IMR-90 (cell line): Measurements from ENCODE around the gene MIR17HG. TPM values are rescaled to one million over a fixed set of nuclear protein-coding genes. Genes with fewer than 3 reads are reported as not detected.

ENCODE experiments used
- ATAC-seq: fragments of 200-7000 bp; cut with Tn5 transposase; 2 replicates; pipeline ENCODE4 v1.9.1; 2020; ENCODE audit warnings: low read depth, mild to moderate bottlenecking, moderate library complexity
- BruUV-seq: library from RNA; stranded (reverse); fragments of 400-500 nt; replicated peaks from 2 replicates; lab custom pipeline; 2021; lab: Mats Ljungman, UMichigan
- CTCF ChIA-PET: fragments of 300-600 bp; formaldehyde crosslinking; extraction: SDS; loops from one replicate; lab custom pipeline; 2021; ENCODE audit warnings: antibody characterized with exemption; lab: Yijun Ruan, JAX
- POLR2A ChIA-PET: fragments of 300-600 bp; sonication (Branson Sonifier 250); formaldehyde crosslinking; loops from one replicate; lab custom pipeline; 2022; ENCODE audit warnings: antibody characterized with exemption; ENCODE audit not compliant: unreplicated experiment; lab: Charles Lee
- DNase-seq: peaks from one replicate; pipeline ENCODE4 v3.0.0; 2013
- H2AFZ ChIP-seq: replicated peaks from 2 replicates; pipeline ENCODE3; 2013; ENCODE audit warnings: low read length, mild to moderate bottlenecking; ENCODE audit not compliant: poor library complexity
- H2AK5ac ChIP-seq: 2 replicates; pipeline ENCODE4 v1.6.1; 2013; ENCODE audit warnings: low read depth, low read length, inconsistent platforms
- H2AK9ac ChIP-seq: replicated peaks from 2 replicates; pipeline ENCODE3; 2013; ENCODE audit warnings: mild to moderate bottlenecking, low read depth, low read length, moderate library complexity; ENCODE audit not compliant: poor library complexity
- H2BK120ac ChIP-seq: 2 replicates; pipeline ENCODE4 v1.6.1; 2013; ENCODE audit warnings: low read depth, low read length, inconsistent platforms
- H2BK15ac ChIP-seq: 3 replicates; pipeline ENCODE4 v1.6.1; 2013; ENCODE audit warnings: low read depth, low read length, inconsistent platforms
- H2BK20ac ChIP-seq: 2 replicates; pipeline ENCODE4 v1.6.1; 2013; ENCODE audit warnings: low read depth, mild to moderate bottlenecking, inconsistent platforms, low read length, moderate library complexity
- H2BK5ac ChIP-seq: 2 replicates; pipeline ENCODE4 v1.6.1; 2013; ENCODE audit warnings: mild to moderate bottlenecking, low read depth, low read length, inconsistent platforms; ENCODE audit not compliant: poor library complexity, severe bottlenecking
- H3K14ac ChIP-seq: replicated peaks from 2 replicates; pipeline ENCODE4 v1.6.1; 2013; ENCODE audit warnings: low read depth, low read length, inconsistent platforms
- H3K18ac ChIP-seq: 2 replicates; pipeline ENCODE4 v1.6.1; 2013; ENCODE audit warnings: low read depth, low read length, control low read depth
- H3K23ac ChIP-seq: 2 replicates; pipeline ENCODE4 v1.6.1; 2013; ENCODE audit warnings: low read depth, low read length, inconsistent platforms
- H3K27ac ChIP-seq: 2 replicates; pipeline ENCODE4 v1.5.1; 2013; ENCODE audit warnings: mild to moderate bottlenecking, control low read depth, low read length; ENCODE audit not compliant: insufficient read depth
- H3K27me3 ChIP-seq: 2 replicates; pipeline ENCODE4 v1.6.1; 2013; ENCODE audit warnings: low read length; ENCODE audit not compliant: control insufficient read depth, insufficient read depth
- H3K36me3 ChIP-seq: 2 replicates; pipeline ENCODE4 v1.6.1; 2013; ENCODE audit warnings: low read length, mixed read lengths; ENCODE audit not compliant: control insufficient read depth, insufficient read depth
- H3K4ac ChIP-seq: 2 replicates; pipeline ENCODE4 v1.6.1; 2013; ENCODE audit warnings: low read depth, low read length, inconsistent platforms
- H3K4me1 ChIP-seq: 2 replicates; pipeline ENCODE4 v1.6.1; 2013; ENCODE audit warnings: low read length, mixed read lengths; ENCODE audit not compliant: control insufficient read depth, insufficient read depth
- H3K4me2 ChIP-seq: 2 replicates; pipeline ENCODE4 v1.6.1; 2013; ENCODE audit warnings: low read depth, mild to moderate bottlenecking, control low read depth, low read length, moderate library complexity
- H3K4me3 ChIP-seq: 2 replicates; pipeline ENCODE4 v1.5.1; 2013; ENCODE audit warnings: low read depth, mild to moderate bottlenecking, control low read depth, low read length, moderate library complexity; ENCODE audit not compliant: insufficient read depth
- H3K56ac ChIP-seq: 2 replicates; pipeline ENCODE4 v1.6.1; 2013; ENCODE audit warnings: low read length, inconsistent platforms; ENCODE audit not compliant: insufficient read depth; ENCODE audit errors: extremely low read depth
- H3K79me1 ChIP-seq, 2 experiments: 2 replicates each; pipeline ENCODE4 v1.6.1; 2013; ENCODE audit warnings: low read length in 2 of 2, inconsistent platforms in 1 of 2, low read depth in 1 of 2
- H3K9ac ChIP-seq: 2 replicates; pipeline ENCODE4 v1.6.1; 2013; ENCODE audit warnings: low read depth, low read length, control low read depth
- H3K9me1 ChIP-seq: 2 replicates; pipeline ENCODE4 v1.6.1; 2013; ENCODE audit warnings: low read length, inconsistent platforms; ENCODE audit not compliant: insufficient read depth
- H3K9me3 ChIP-seq: 2 replicates; pipeline ENCODE4 v1.6.1; 2013; ENCODE audit warnings: low read length; ENCODE audit not compliant: control insufficient read depth, insufficient read depth
- H4K20me1 ChIP-seq: 2 replicates; pipeline ENCODE4 v1.6.1; 2013; ENCODE audit warnings: low read length, inconsistent platforms; ENCODE audit not compliant: insufficient read depth
- H4K5ac ChIP-seq: 2 replicates; pipeline ENCODE4 v1.6.1; 2013; ENCODE audit warnings: mild to moderate bottlenecking, low read depth, low read length, control low read depth
- H4K8ac ChIP-seq, 2 experiments: 2 replicates each; pipeline ENCODE4 v1.6.1; 2013; ENCODE audit warnings: low read depth in 2 of 2, low read length in 2 of 2, control low read depth in 1 of 2, inconsistent platforms in 1 of 2
- H4K91ac ChIP-seq: 2 replicates; pipeline ENCODE4 v1.6.1; 2013; ENCODE audit warnings: low read depth, low read length, inconsistent platforms; ENCODE audit not compliant: insufficient read depth
- RCOR1 ChIP-seq: IDR thresholded peaks from 2 replicates; pipeline ENCODE4 v1.6.1; 2012; ENCODE audit warnings: mild to moderate bottlenecking, low read length, improper control_type of control experiment; ENCODE audit not compliant: insufficient replicate concordance
- WGBS, 2 experiments: methylation state at CpG; one replicate each; pipeline versions ENCODE4 v1.1.5 to v1.1.7; 2013; ENCODE audit warnings: missing lambda C conversion rate in 2 of 2; ENCODE audit not compliant: insufficient read length in 1 of 2; ENCODE audit errors: extremely low coverage in 2 of 2; 5-methylcytosine and 5-hydroxymethylcytosine counted together
- dilution Hi-C: fragments of 300-500 bp; cut with HindIII; formaldehyde crosslinking; loops from one replicate; pipeline ENCODE4 v1.14.3; 2018; ENCODE audit warnings: low sequenced_read_pairs; ENCODE audit not compliant: unreplicated experiment
- in situ Hi-C: fragments of 300-500 bp; cut with MboI; formaldehyde crosslinking; loops from 3 replicates; pipeline ENCODE4 v1.14.3; 2019; ENCODE audit warnings: low sequenced_read_pairs, inconsistent platforms, mixed read lengths
- intact Hi-C: fragments of 100-400 bp; cut with micrococcal nuclease; formaldehyde crosslinking; loops from 2 replicates; pipeline ENCODE4 v1.10.0; 2022
- polyA plus RNA-seq, 3 experiments: library from polyadenylated mRNA; depleted of rRNA; stranded (reverse); fragments of >200 nt; gene quantifications; 2 replicates each; pipeline ENCODE4 v1.2.3, GENCODE V29; 2012; ENCODE audit warnings: low replicate concordance in 1 of 3
- total RNA-seq: library from RNA; depleted of rRNA; stranded (reverse); fragments of >200 nt; gene quantifications from 2 replicates; pipeline ENCODE4 v1.2.3, GENCODE V29; 2012
- TF ChIP-seq, protein P1 (sequence below): fragments of 150-350 bp; IDR thresholded peaks from 2 replicates; pipeline ENCODE4 v1.6.1; 2017; ENCODE audit warnings: mild to moderate bottlenecking, antibody characterized with exemption, low read length, low read depth

Gene MIR17HG
- total and polyA plus RNA-seq, 2 of the 4 experiments (the other 2 are of a cell fraction): 0.77 to 3.0 TPM

DNA sequence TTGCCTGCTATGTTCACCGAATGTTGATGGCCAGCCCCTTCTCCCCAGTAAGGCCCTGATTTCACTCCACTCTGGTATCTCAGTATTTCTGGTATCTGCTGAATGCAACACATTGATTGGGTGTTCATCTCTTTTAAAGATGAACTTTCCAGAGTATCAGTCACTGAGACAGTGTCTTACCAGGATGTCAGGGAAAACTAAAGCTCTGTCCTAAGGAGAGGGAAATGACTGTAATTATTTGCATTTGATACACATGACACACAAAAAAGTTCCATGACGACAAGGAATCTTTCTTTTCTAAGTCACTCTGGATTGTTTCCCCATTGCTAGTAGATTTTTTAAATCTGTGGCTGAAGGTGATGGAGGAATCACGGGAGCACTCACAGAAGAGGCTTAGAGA, 53.2 kb downstream of the MIR17HG start:
- H4K91ac ChIP-seq: no peak overlapping the region
- H3K23ac ChIP-seq: no peak overlapping the region
- no peak for DNase-seq
- H3K9ac ChIP-seq: no peak overlapping the region
- no peak for ATAC-seq
- no peaks in the 10 kb centered on the region for H3K4me1 ChIP-seq
- H3K9me1 ChIP-seq: no peaks in the 10 kb centered on the region
- TF ChIP-seq, protein P1, sequence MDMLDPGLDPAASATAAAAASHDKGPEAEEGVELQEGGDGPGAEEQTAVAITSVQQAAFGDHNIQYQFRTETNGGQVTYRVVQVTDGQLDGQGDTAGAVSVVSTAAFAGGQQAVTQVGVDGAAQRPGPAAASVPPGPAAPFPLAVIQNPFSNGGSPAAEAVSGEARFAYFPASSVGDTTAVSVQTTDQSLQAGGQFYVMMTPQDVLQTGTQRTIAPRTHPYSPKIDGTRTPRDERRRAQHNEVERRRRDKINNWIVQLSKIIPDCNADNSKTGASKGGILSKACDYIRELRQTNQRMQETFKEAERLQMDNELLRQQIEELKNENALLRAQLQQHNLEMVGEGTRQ: no peak
- TF ChIP-seq RCOR1: no peak
- H3K9me3 ChIP-seq: no peaks in the 10 kb centered on the region
- peaks cover 21% of the 10 kb centered on the region for H3K27me3 ChIP-seq
- H3K79me1 ChIP-seq: no peaks in the 10 kb centered on the region
- no peaks in the 10 kb centered on the region for H3K36me3 ChIP-seq
- H2BK15ac ChIP-seq: no peak overlapping the region
- BruUV-seq: no TSS peak
- no peak overlapping the region for H3K4me2 ChIP-seq
- in situ Hi-C loops: no loop called here
- no CpG with 5 or more reads among the region's 3 CpGs for WGBS, 2 experiments
- H2BK120ac ChIP-seq: no peak overlapping the region
- no peak overlapping the region for H4K5ac ChIP-seq
- dilution Hi-C loops: no loop called here
- intact Hi-C loops: loop anchor here (5.0 kb wide), 1 partner anchor 88 kb away; no protein-coding TSS in a partner anchor
- no peak overlapping the region for H3K18ac ChIP-seq
- no peak overlapping the region for H2BK5ac ChIP-seq
- no peak overlapping the region for H2AK5ac ChIP-seq
- no peak overlapping the region for H2BK20ac ChIP-seq
- no peak overlapping the region for H3K4ac ChIP-seq
- no peak overlapping the region for H3K14ac ChIP-seq
- no peak overlapping the region for H3K27ac ChIP-seq
- no peak overlapping the region for H3K4me3 ChIP-seq
- no peak overlapping the region for H4K8ac ChIP-seq
- CTCF ChIA-PET: no interaction called here
- POLR2A ChIA-PET: no interaction called here
- H4K20me1 ChIP-seq: no peaks in the 10 kb centered on the region
- no peak overlapping the region for H3K56ac ChIP-seq
- no peak overlapping the region for H2AFZ ChIP-seq
- no peak overlapping the region for H2AK9ac ChIP-seq
